ENCODE data around the gene DENND1B.
A peak's percentile ranks its signal among the peaks of the same experiment; 100 is the strongest.

Gene DENND1B, protein sequence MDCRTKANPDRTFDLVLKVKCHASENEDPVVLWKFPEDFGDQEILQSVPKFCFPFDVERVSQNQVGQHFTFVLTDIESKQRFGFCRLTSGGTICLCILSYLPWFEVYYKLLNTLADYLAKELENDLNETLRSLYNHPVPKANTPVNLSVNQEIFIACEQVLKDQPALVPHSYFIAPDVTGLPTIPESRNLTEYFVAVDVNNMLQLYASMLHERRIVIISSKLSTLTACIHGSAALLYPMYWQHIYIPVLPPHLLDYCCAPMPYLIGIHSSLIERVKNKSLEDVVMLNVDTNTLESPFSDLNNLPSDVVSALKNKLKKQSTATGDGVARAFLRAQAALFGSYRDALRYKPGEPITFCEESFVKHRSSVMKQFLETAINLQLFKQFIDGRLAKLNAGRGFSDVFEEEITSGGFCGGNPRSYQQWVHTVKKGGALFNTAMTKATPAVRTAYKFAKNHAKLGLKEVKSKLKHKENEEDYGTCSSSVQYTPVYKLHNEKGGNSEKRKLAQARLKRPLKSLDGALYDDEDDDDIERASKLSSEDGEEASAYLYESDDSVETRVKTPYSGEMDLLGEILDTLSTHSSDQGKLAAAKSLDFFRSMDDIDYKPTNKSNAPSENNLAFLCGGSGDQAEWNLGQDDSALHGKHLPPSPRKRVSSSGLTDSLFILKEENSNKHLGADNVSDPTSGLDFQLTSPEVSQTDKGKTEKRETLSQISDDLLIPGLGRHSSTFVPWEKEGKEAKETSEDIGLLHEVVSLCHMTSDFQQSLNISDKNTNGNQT

DNA sequence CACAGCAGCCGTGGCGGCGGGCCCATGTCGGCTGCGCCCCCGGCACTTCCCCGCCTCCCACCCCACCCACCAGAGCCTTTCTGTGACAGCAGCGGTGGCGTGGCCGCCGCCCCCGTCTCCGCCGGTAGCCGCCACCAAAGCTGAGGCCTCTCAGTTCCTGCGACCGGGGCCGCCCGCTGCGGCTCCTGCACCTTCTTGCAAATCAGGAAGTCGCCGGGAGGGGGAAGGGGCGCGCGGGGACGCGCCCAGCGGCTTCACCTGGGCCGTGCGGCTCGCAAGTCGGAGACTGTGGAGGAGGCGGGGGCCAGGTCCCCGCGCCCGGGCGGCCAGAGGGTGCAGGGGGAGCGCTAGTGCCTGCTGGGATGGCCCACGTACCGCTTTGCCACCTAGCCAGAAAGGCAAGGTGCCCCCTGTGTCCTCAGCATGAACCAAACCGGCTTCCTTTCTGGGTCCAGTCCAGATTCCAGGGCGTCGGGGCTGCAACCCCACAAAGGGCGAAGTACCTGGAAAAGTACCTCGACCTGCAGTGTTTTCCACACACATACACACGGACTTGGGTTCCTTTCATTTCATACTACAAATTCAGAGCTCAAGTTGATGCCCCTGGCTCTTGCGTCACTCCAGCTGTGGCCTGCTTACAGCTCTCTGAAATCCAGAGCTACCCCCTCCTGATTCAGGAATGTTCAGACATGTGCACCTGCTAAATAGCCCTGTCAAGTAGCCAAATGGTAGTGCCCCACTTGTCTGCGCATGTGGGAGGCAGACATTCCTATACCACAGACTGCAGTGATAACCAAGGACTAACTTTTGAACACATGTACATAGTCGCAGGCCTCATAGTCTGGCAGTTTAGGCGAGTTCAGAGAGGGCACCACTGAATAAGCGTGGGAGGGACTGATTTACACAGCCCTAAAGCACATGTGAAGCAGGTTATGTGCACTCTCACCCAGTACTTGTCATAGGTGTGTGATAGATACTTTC is at the start of gene DENND1B:
DENND1B (minus strand) TSS at position 199 of the 981 bp plus-strand sequence. CDS start 325 bp downstream, outside the sequence.
- DNase-seq (ENCODE audit: low read depth in 2 of 2) = peak; percentile 63 to 66

DNA sequence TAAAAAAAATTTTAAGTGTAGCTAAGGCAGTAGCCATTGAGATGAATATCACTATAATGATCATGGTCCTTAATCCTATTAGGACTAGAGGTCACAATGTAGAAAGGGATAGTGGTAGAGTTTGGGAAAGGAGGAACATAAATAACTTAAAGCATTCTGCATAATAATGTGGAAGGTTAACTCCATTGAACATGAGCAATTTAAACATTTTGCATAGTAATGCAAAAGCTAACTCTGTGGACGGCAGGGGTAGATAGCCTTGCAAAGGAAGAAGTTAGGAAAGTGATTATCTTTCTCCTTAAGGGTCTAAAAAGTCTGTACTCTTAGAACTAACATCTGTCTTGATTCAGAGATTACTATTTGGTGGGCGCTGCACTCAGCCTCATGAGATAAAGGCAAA is 39.0 kb upstream of the DENND1B start:
- DNase-seq (ENCODE audit: low read depth in 2 of 2) = no peak

DNA sequence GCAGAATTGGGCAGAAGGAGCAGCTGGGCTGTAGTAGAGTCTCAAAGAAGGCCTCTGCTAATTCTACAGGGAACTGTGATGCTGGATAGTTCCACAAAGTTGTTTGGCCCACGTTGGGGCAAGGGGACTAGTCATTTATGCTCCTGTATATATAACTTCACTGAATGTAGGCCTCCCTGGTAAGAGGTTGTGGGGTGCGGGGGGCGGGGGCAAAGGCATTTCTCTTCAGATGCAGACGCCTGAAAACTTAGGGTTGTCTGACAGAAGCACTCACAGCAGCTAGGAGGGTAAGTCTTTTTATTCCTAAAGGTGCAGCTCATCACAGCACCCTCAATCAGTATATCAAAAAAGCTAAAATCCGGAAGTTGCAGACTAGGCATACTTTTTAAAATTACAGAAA is 38.5 kb upstream of the DENND1B start:
- no peak for DNase-seq (ENCODE audit: low read depth in 2 of 2)

DNA sequence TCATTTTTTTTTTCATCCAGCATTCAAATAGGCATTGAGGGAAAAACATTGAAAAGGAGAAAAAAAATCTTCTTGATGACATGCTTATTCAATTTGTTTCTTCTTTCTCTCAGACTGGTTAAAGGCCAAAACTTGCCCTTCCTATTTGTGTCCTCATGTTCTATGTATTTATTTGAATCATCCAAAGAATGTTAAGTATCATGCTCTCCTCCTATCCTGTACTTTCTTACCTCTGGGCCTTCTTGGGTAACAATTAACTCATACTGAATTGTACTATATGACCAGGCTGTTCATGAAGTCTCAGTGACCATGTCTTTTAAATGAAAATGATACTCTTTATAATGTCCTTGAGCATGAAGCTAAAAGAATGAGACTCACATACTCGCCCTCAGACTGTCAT is 36.5 kb upstream of the DENND1B start:
- no peak for DNase-seq (ENCODE audit: low read depth in 2 of 2)

DNA sequence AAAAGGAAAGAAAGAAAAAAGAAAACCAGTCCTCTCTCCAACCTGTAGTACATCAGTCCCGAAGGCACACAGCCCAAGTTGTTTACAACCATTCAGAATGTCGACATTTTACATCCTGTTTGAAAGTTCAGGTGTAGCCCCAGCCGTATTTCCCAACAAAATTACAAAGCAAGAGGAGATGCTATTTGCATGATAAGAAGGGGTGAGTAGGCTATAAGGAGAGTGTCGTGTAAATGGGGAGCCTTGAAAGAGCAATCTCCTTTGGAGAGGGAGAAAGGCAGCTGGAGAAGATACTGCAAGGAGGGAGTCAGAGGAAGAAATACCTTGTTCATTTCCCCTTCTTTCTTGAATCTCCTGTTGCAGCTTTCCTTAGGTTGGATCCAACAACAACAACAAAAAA is 35.5 kb upstream of the DENND1B start:
- DNase-seq (ENCODE audit: low read depth in 2 of 2) = no peak

DNA sequence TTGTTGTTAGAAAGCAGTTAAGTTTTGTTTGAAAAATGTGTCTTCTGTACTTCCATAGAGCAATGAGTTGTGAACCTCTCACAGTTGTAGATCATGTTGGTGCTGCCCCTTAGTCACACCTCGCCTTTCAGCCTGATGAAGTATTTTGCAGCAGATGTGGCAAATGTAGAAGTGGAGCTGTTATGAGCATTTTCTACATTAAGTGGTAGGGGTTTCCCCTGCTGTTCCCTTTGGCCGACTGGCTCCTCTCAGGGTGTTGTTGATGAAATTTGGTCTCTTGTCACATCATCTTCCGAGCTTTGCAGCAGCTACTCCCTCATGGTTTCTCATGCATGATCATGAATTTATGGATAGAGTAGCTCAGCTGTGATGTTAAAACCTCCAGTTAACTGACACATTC is 33.6 kb upstream of the DENND1B start:
- no peak for DNase-seq (ENCODE audit: low read depth in 2 of 2)

DNA sequence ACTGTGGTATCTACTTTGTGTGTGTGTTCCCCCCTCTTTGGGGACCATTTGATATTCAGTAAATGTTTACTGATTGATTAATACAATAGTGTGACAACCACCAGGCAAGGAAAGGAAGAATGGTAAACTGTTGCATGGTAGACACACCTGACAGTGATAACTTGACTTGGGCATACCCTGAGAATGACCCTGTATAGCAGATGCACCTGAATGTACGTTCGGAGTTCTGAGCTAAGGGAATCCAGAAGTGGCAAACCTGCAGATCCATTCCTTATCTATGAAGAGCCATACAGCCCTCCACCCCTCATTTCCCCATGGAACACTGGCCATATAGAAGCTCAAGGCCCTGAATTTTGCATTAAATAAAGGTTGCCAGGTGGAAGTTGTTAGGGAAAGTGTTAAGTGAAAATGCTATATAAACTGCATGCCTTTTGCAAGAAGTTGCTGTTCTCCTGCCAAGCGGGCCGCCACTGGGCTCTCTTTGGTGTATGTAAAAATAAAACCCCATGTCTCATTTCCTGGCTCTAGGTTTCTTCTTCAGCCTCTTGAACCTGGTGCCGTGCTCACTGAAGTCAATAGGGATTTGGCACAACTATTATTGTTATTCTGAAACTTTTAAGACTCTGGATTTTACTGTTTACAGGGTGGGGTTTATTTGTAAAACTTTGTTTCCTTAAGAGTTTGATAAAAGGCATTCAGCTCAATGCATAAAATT is 32.6 kb upstream of the DENND1B start:
- DNase-seq (ENCODE audit: low read depth in 2 of 2) = no peak

DNA sequence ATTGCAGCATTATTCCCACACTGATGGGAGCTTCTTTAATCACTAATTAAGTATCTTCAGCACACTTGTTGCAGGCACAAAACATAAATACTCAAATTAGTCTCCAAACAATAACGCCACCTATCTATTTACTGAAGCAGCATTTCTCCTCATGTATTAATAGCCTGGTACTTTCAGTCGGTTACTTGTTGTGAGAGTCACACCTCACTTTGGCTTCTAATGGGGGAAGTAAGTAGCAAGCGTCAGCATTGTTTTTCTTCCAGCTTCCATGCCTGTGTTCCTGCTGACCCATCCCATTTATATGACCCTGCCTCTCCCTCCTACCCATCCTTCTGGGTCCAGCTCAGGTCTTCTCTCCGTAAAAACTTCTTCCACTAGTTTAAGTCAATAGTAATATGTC is 31.9 kb upstream of the DENND1B start:
- no peak for DNase-seq (ENCODE audit: low read depth in 2 of 2)

DNA sequence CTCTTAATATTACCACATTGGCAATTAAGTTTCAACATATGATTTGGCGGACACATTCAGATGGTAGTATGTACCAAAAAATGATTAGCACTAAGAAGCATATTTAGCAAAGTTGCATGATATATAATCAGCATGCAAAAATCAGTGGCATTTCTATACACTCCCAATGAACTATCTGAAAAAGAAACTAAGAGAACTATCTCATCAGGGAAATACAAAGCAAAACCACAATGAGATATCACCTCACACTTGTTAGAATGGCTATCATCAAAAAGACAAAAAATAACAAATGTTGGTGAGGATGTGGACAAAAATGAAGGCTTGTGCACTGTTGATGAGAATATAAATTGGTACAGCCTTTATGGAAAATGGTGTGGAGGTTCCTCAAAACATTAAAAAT is 31.4 kb upstream of the DENND1B start:
- DNase-seq (ENCODE audit: low read depth in 2 of 2) = no peak

DNA sequence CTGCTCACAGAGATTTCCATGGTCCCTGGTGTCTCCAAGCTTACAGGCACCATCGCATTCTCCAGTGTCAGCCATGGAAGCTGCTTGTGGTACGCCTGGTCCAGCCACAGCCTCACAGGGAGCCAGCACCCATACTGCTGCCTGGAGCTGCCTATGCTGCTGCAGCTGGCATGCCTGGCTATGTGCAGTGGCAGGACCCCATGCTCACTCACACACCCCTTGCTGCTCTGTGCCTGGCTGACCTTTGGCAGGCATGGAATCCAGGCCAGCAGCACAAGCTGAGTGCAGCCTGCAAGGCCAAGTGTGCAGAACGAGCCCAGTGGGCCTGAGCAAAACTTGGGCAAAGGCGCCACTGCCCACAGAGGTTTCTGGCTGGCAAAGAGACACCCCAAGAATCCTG is 26.4 kb upstream of the DENND1B start:
- no peak for DNase-seq (ENCODE audit: low read depth in 2 of 2)

DNA sequence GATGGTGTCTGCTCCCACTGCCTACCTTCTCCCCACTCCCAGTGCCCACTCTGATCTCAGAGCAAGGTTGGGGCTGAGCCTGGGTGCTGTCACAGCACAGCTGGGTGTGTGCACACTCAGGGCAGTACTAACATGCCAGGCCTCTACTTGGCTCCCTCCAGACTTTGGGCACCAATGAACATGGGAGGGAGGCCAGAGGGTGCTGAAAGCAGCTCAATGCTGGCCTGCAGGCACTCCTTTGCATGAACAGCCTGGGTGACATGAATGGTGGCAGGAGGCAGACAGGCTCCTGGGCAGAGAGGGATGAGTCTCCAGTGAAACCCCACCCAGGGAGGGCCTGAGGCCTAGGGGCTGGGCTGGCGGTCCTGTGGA is 25.8 kb upstream of the DENND1B start:
- DNase-seq (ENCODE audit: low read depth in 2 of 2) = no peak

DNA sequence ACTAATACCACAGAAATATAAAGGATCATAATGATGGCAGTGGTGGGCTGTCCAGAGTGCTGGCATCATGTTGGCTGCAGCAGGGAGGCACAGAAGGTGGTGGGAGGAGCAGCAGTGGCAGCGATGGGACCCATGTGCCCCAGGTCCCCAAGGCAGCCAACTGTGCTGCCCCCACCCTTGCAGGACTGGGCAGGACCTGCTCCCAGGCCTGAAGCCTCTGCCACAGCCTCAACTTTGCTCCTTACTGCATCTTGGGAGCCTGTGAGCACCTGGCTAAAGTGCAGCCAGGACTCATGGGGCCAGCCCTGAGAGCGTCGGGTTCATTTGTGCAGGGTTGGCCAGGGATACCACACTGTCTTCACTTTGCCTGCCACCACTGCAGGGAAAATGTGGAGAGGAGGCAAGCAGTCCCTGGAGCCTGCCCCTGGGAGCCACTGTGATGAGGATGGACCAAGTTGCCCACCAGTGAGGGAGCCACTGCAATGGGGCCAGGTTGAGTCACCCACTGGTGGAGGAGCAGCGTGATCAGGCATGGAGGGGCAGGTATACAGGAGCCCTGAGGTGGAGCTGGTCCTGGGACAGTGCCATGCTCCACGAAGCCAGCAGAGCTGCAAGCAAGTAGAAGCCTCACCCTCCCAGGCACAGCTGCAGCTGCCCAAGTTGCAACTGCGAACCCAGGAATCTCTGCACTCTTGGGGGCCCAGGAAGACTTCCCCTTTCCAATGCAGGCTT is 25.3 kb upstream of the DENND1B start:
- no peak for DNase-seq (ENCODE audit: low read depth in 2 of 2)

DNA sequence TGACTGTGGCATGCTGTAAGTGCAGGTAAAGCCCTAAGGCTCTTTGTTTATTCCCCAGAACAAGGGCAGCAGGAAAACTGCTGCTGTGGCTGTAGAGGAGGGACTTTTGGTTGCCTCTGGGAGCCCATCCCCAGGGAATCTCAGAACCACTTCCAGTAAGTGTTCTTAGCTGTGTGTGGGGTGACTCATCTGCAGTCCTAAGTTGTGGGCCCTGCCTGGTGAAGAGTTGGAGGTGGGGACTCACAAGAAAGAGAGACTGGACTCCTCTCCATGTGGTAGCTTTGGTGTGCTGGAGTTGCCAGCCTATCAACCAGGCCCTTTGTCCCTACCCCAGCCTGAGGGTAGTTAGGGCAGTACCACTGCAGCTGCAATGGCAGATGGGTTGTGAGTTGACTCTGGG is 24.0 kb upstream of the DENND1B start:
- no peak for DNase-seq (ENCODE audit: low read depth in 2 of 2)

DNA sequence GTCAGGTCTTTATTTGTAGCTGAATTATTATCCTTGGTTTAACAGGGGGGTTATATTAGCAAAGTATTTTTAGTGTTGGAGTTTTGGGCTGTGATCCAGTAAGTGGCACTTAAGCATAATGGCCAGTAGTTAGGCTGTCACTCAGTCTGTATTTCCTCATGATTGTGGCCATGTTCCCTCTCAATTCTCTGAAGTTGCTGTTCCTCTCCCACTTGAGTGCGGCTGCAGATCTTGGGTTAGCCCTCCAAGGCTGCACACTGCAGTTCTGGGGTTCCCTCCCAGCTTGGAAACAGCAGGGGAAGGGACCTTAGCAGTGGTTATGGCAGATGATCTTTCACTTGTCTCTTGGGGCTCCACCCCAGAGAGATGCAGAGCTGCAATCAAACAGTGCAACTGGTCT is 23.2 kb upstream of the DENND1B start:
- DNase-seq (ENCODE audit: low read depth in 2 of 2) = no peak

DNA sequence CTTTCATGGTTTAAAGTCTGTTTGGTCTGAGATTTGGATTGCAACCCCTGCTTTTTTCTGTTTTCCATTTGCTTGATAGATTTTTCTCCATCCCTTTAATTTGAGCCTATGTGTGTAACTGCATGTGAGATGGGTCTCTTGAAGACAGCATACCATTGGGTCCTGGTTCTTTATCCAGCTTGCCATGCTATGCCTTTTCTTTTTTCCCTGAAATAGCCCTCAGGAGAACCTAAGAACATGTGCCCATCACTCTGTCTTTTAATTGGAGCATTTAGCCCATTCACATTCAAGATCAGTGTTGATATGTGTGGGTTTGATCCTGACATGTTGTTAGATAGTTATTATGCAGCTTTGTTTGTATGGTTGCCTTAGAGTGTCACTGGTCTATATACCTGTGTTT is 21.7 kb upstream of the DENND1B start:
- no peak for DNase-seq (ENCODE audit: low read depth in 2 of 2)

DNA sequence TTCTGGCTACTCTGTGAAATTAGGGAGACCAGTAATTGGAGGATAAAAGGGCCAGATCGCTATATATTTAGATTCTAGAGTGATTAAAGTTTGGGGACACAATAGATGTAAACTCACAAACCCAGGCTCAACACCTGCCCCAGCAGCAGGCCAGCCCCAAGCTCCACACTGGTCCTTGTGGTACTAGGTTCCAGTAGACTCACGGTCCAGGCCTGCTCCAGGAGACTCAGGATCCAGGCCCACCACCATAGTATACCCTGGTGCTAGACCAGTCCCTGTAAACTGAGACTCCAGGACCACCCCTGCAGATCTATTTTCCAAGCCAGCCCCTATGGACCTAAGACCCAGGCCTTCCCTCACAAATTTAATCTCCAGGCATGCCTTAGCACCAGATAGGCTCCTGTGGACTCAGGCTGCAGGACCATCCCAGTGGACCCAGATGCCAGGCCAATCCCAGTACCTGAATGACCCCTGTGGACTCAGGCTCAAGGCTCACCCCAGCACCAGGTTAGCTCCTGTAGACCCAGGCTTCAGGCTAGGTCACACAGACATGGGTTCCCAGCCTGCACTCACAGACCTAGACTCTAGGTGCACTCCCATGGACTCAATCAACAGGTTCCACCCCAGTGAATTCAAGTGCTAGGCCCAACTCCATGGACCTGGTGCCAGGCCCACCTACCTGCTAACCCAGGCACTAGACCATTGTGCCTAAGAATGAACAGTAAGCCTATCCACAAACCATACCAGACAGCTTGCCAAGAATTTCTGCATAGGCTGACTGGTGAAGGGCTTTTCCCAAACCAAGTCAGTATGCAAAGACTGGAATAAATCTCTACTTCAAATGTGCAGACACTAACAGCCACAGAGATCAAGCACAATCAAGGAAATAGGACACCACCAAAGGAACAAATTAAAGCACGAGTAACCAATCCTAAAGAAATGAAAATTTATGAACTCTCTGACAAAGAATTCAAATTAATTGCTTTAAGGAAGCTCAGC is 13.8 kb upstream of the DENND1B start:
- DNase-seq (ENCODE audit: low read depth in 2 of 2) = no peak

DNA sequence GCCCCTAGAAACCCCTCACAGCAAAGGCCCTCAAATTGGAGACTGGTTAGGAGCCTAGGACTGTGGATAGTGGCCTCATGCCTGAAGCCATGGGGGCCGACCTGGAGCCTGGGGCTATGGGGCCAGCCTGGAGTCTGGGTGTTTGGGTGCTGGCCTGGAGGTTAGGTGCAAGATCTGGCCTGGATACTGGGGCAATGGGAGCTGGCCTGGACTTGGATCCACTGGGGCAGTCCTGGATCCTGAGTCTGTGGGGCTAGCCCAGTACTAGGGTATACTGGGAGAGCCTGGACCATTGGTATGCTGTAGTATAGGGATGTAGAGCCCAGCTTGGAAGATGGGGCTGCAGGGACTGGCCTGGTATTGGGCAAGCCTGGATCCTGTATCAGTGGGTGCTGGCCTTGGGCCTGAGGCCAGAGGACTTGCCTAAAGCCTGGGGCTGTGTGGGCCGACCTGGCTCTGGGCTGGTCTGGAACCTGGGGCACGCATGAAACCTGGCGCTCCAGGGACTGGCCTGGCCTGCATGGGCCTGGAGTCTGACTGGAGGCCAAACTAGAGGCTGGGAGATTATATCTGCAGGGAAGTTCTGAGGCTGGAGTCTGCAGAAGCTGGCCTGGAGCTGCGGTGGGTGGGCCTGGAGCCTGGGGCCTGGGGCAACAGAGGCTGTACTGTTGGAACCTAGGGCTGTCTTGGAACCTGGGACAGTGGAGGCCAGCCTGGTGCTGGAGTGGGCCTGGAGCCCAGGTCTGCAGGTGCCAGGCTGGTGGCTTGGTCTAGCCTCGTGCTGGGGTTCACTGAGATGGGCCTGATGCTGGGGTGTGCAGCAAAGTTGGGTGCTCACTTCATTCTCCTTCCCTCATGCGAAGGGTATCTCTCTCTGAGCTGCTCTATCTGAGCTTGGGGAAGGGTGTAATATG is 12.6 kb upstream of the DENND1B start:
- no peak for DNase-seq (ENCODE audit: low read depth in 2 of 2)

DNA sequence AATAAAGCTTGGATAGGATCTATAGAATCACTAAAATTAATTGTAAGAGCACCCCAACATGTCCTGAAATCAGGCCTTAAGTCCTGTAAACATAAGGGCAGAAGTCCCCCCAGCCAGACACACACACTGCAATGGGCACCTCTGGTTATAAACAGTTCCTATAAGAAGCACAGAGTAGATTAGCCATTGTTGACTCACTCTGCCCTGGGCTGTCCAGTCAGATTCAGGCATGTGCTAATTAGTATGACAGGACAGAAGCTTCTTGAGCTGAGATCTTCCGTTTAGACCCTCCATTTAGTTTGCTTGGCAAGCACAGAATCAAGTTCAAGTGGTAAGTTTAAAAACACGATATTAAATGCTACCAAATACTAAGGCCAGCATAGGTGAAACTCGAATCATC is 11.8 kb upstream of the DENND1B start:
- DNase-seq (ENCODE audit: low read depth in 2 of 2) = no peak

Measured in stimulated activated CD8-positive, alpha-beta memory T cell treated with anti-CD3 and anti-CD28 coated beads, Interleukin-2, amount 100 ng/mL, for 1 hour (primary cell).